Cerebellar cortex (tissue), 1 donor: ENCODE data around the gene SUSD4.

ENCODE experiments used
- DNase-seq: peaks from one replicate; pipeline ENCODE4 v3.0.0-alpha.2; 2015; ENCODE audit warnings: low spot score

The SUSD4 gene

GRCh38 chr1:223211323-223211985, 152.5 kb downstream of the SUSD4 start:
- no peak for DNase-seq

GRCh38 chr1:223210788-223211120, 153.2 kb downstream of the SUSD4 start:
- no peak for DNase-seq

GRCh38 chr1:223209992-223210787, 153.8 kb downstream of the SUSD4 start:
- DNase-seq: no peak

DNA sequence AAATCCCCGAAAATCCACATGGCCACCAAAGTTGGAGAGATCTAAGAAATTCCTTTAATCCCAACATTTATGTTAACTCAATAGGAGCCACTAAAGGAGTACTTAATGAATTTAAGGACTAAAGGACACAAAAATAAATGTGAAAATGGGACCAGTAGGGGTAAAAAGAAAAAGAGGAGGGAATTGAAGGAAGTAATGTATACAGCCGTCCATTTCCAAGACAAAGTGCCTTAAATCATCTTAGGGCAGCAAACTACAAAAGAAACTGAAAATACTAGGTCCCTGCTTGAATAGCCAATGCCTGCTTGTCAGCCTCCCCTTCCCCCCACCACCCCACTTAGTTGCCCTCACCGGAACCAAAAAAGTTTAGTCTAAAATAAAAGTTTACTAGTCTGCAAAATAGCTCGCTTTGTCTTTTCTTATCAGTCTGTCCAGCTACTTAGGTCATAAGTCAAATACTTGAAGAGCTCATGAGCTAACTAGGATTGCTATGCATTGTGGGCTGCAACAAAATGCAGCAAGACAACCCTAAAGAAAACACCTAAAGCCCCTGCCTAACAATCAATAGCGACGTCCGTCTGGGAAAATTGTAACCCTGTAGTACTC, 154.6 kb downstream of the SUSD4 start:
- no peak for DNase-seq

GRCh38 chr1:223208164-223209076, 155.6 kb downstream of the SUSD4 start:
- DNase-seq: no peak

GRCh38 chr1:223207293-223208066, 156.5 kb downstream of the SUSD4 start:
- DNase-seq: no peak

GRCh38 chr1:223204424-223204823, 159.6 kb downstream of the SUSD4 start:
- no peak for DNase-seq

- no peak for DNase-seq
These were observed 160.3 kb downstream of the SUSD4 start for GRCh38 chr1:223203694-223204093.

- no peak for DNase-seq
These were observed 161.0 kb downstream of the SUSD4 start for GRCh38 chr1:223203034-223203408.

DNA sequence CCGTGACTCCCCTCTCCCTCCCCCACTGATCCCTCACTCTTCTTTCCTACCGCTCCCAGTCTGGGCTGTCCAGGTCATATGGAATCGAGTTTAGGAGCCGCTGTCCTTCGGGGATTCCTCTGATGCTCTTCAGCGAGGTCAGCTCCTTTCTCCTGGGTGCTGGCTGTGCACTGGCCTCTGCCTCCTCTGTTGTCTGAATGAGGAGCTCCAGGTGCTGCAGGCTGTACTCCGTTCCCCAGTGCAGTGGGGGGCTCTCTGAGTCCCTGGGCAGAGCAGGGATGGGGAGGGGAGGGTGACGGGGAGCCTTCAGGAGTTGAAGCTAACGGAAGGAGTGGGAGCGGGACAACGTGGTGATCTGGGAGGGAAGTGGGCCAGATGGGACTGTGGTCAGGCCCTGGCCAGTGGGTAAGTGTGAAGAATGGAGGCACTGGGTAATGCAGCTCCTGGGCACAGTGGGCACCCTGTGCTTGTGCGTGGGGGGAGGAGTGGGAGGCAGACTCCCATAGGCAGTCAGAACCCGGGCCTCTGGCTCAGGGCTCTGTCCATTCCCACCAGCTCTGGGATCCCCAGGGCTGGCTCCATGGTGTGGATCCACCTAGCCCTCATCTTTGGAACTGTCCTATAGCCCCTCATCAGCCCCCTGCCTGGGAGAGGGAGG, 161.5 kb downstream of the SUSD4 start:
- no peak for DNase-seq

DNA sequence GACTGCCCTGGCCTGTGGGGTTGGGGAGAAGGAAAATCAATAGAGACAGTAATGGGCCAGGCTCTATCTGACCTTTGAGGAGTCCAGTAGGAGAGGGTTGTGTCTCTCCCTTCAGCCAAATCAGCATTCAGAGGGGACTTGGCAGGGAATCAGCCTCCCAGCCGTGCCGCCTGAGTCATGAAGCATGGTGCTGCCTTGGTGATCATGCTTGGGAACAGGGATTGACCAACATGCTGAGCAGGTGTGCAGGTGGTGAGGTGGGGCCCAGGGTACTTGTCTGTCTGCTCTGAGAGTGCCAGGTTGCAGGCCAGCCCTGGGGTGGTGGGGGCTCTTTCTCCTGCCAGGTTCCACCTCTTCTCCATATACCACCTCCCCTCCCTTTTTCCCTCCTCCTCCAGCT, 162.0 kb downstream of the SUSD4 start:
- no peak for DNase-seq

DNA sequence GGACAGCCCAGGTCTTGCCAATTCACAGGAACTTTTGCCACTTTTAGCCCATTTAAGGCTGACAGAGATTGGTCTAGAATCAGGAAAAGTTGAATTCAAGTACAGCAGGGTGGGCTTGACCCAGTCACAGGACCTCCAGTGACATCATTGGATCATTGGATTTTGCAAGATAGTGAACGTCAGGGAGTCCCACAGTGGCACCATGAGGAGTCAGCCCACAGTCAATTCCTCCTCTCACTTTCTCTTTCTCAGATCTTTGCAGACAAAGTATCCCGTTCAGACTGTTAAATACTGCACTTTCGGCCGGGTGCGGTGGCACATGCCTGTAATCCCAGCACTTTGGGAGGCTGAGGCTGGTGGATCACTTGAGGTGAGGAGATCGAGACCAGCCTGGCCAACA, 163.1 kb downstream of the SUSD4 start:
- no peak for DNase-seq

DNA sequence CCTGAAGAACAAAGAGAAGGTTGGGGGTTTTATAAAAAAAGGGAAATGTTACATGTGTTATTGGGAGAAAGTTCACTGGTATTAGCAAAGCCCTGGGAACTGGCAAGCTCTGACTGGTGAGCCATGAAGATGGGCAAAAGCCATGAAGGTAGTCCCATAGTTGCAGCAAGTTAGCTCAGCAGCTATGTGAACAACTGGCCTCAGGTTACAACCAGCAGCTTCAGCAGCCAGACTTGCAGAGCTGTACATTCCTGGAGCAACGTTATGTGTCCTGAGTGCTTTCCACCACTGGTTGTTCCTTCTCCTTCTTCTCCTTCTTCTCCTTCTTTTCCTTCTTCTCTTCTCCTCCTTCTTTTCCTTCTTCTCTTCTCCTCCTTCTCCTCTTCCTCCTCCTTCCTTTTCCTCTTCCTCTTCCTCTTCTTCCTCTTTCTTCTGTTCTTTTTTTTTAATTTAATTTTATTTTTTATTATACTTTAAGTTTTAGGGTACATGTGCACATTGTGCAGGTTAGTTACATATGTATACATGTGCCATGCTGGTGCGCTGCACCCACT, 164.8 kb downstream of the SUSD4 start:
- DNase-seq: no peak

DNA sequence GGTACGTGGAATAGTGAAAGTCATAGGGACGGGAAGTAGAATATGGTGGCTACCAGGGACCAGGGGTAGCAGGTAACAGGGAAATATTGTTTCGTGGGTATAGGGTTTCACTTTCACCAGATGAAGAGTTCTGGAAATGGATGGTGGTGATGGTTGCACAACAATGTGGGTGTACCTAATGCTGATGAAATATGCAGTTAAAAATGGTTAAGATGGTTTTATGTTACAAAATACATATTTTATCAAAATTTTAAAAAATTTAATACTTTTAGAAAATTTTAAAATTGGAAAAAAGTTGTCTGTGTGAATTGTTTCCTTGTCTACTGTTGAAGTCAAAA, 165.4 kb downstream of the SUSD4 start:
- DNase-seq: no peak

GRCh38 chr1:223197923-223198627, 165.9 kb downstream of the SUSD4 start:
- no peak for DNase-seq

- DNase-seq: no peak
These were observed 173.9 kb downstream of the SUSD4 start for GRCh38 chr1:223189903-223190724.

DNA sequence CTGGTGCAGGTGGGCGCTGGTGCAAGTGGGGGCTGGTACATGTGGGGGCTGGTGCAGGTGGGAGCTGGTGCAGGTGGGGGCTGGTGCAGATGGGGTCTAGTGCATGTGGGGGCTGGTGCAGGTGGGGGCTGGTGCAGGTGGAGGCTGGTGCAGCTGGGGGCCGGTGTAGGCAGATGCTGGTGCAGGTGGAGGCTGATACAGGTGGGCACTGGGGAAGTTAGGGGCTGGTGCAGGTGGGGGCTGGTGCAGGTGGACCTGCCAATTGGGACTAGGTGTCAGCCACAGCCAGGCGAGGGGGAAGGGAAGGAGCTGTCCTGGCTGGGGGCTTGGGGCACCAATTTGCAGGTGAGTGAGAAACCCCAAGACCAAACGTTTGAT, 174.5 kb downstream of the SUSD4 start:
- no peak for DNase-seq

DNA sequence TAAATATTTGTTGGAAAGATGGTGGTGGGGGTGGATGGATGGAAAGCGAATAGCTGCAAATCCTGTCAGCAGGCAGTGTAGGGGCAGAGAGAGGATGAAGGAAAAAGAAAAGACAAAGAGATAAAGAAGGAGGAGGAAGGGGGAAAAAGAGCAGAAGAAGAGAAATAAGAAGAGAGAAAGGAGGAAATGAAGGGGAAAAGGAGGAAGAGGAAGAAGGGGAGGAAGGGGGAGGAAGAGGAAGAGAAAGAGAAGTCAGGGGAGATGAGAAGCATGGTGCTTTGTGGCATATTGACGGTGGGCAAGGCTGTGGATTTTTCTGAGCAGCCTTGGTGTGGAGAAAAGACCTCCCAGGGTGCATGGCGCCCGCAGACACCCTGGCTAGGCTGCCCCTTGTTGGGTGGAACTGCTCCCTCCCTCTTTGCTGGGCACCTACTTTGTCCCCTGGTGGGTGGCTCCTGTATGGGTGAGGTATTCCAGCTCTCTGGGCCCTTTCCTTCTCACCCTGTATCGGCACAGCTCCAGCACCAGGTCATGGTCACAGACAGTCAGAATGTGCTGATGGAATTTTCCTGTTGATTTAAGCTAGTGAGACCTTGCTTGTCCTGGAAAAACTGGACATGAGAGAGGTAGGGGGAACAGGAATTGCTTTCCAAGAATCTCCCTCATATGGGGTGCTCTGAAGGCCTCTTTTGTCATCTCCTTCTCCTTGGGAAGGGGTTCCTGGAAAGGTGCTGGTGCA, 175.2 kb downstream of the SUSD4 start:
- DNase-seq: no peak

GRCh38 chr1:223186800-223187199, 177.2 kb downstream of the SUSD4 start:
- no peak for DNase-seq
